HEK293T (cell line): ENCODE data around the gene IBA57.

Experiments used
- BHLHE40 ChIP-seq: fragments of 450-650 bp; IDR thresholded peaks from 2 replicates; pipeline ENCODE4 v1.6.1; 2016; ENCODE audit warnings: mild to moderate bottlenecking, moderate library complexity, borderline replicate concordance
- CTBP1 ChIP-seq: fragments of 450-650 bp; IDR thresholded peaks from 2 replicates; pipeline ENCODE4 v1.6.1; 2016; ENCODE audit warnings: borderline replicate concordance
- FOXA1 ChIP-seq: fragments of 450-650 bp; IDR thresholded peaks from 2 replicates; pipeline ENCODE4 v1.6.1; 2016; ENCODE audit warnings: mild to moderate bottlenecking
- FOXM1 ChIP-seq: fragments of 450-650 bp; IDR thresholded peaks from 2 replicates; pipeline ENCODE4 v1.6.1; 2017; ENCODE audit warnings: mild to moderate bottlenecking, borderline replicate concordance
- NFRKB ChIP-seq: fragments of 450-650 bp; IDR thresholded peaks from 2 replicates; pipeline ENCODE4 v1.6.1; 2016; ENCODE audit warnings: mild to moderate bottlenecking, moderate library complexity
- TARDBP ChIP-seq: fragments of 450-650 bp; IDR thresholded peaks from 2 replicates; pipeline ENCODE4 v1.6.1; 2016
- ZNF384 ChIP-seq: fragments of 450-650 bp; IDR thresholded peaks from 2 replicates; pipeline ENCODE4 v1.6.1; 2016

DNA sequence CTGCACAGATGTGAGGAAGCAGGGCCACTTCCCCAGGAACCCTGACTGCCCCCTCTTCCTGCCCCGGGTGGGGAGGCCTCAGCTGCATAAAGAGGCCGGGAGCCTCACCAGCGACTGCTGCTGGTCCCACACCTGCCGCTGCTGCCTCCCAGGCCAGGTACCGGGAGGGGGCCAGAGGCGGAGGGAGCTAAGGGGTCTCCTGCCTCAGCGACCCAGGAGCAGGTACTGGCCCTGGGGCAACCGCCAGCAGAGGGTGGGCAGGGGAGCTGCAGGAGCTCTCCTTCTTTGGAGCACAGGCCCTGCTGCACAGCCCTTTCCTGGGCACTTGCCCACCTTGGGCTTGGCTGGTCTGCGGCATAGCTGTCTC lies 9.1 kb upstream of the IBA57 start:
- TF ChIP-seq TARDBP (no peak), FOXA1 (no peak), CTBP1 (no peak), BHLHE40 (no peak), NFRKB (no peak), FOXM1 (no peak), ZNF384 (no peak)
